LHCN-M2 (cell line): Measurements from ENCODE around the gene EIF1AD. TPM values are rescaled to one million over a fixed set of nuclear protein-coding genes. Genes with fewer than 3 reads are reported as not detected.
"Not testable (repeated sequence)": the region's sequence is repeated elsewhere in the genome, so short reads cannot be mapped to it uniquely, and the experiment has no call there.

Source experiments
- DNase-seq: peaks from one replicate; pipeline ENCODE4 v3.0.0-alpha.2; 2012; ENCODE audit warnings: low read depth
- total RNA-seq: library from RNA; depleted of rRNA; stranded (reverse); fragments of >200 nt; gene quantifications from 2 replicates; pipeline ENCODE4 v1.2.3, GENCODE V29; 2014

EIF1AD gene
- total RNA-seq, 1 experiment from 2014 or later: 53.3 TPM

- no peak for DNase-seq
Observed at GRCh38 chr11:65972116-65972515, 29.8 kb downstream of the EIF1AD start.

- DNase-seq: peak; percentile 19
Observed at GRCh38 chr11:65968600-65969482, 33.1 kb downstream of the EIF1AD start.

- DNase-seq: no peak
Observed at GRCh38 chr11:65967329-65967934, 34.5 kb downstream of the EIF1AD start.

- DNase-seq: no peak
Observed at GRCh38 chr11:65965986-65966762, 35.8 kb downstream of the EIF1AD start.

GRCh38 chr11:65964906-65965305, 37.1 kb downstream of the EIF1AD start:
- no peak for DNase-seq

GRCh38 chr11:65962141-65962564, 39.8 kb downstream of the EIF1AD start:
- no peak for DNase-seq

GRCh38 chr11:65961267-65962140, 40.5 kb downstream of the EIF1AD start, which contains the start of gene SART1:
SART1 (plus strand) TSS chr11:65961734; CDS start chr11:65961781, 47 bp downstream.
- peak; percentile 97 for DNase-seq

GRCh38 chr11:65960824-65961266, 41.1 kb downstream of the EIF1AD start:
- DNase-seq: no peak

GRCh38 chr11:65958774-65959420, 43.1 kb downstream of the EIF1AD start:
- no peak for DNase-seq

- DNase-seq: no peak
Observed at GRCh38 chr11:65958291-65958690, 43.7 kb downstream of the EIF1AD start.

GRCh38 chr11:65954771-65955170, 47.2 kb downstream of the EIF1AD start:
- DNase-seq: no peak

GRCh38 chr11:65953471-65953870, 48.5 kb downstream of the EIF1AD start:
- no peak for DNase-seq

GRCh38 chr11:65952052-65952521, 49.9 kb downstream of the EIF1AD start:
- no peak for DNase-seq

- not testable (repeated sequence) for DNase-seq
Observed at GRCh38 chr11:65951641-65952040, 50.3 kb downstream of the EIF1AD start.

GRCh38 chr11:65950711-65951110, 51.2 kb downstream of the EIF1AD start:
- DNase-seq: not testable (repeated sequence)

- DNase-seq: no peak
Observed at GRCh38 chr11:65947603-65948125, 54.3 kb downstream of the EIF1AD start.

GRCh38 chr11:65947133-65947532, 54.8 kb downstream of the EIF1AD start:
- no peak for DNase-seq

- DNase-seq: no peak
Observed at GRCh38 chr11:65946655-65947054, 55.3 kb downstream of the EIF1AD start.
